MM.1S (cell line): ENCODE results near the gene BACH2.

ENCODE experiments used
- EZH2 ChIP-seq: fragments of 300-600 bp; sonication (generic); optimal IDR thresholded peaks from 2 replicates; pipeline ENCODE3; 2017; ENCODE audit warnings: low read depth, mild to moderate bottlenecking, antibody characterized with exemption, low read length, mixed read lengths
- EZH2phosphoT487 ChIP-seq: fragments of 300-600 bp; sonication (generic); IDR thresholded peaks from 2 replicates; pipeline ENCODE4 v1.6.1; 2018; ENCODE audit warnings: antibody characterized with exemption, low read length
- TF ChIP-seq, protein P1 (sequence below): fragments of 300-600 bp; sonication (generic); IDR thresholded peaks from 2 replicates; pipeline ENCODE4 v1.5.1; 2016; ENCODE audit warnings: antibody characterized with exemption, low read length, mixed read lengths

GRCh38 chr6:90290811-90291420 is 5.7 kb downstream of the BACH2 start:
- TF ChIP-seq EZH2phosphoT487 (no peak), EZH2 (no peak)
- TF ChIP-seq, protein P1, sequence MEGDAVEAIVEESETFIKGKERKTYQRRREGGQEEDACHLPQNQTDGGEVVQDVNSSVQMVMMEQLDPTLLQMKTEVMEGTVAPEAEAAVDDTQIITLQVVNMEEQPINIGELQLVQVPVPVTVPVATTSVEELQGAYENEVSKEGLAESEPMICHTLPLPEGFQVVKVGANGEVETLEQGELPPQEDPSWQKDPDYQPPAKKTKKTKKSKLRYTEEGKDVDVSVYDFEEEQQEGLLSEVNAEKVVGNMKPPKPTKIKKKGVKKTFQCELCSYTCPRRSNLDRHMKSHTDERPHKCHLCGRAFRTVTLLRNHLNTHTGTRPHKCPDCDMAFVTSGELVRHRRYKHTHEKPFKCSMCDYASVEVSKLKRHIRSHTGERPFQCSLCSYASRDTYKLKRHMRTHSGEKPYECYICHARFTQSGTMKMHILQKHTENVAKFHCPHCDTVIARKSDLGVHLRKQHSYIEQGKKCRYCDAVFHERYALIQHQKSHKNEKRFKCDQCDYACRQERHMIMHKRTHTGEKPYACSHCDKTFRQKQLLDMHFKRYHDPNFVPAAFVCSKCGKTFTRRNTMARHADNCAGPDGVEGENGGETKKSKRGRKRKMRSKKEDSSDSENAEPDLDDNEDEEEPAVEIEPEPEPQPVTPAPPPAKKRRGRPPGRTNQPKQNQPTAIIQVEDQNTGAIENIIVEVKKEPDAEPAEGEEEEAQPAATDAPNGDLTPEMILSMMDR = no peak
